Measurements from ENCODE around the gene SH3GL3.

The SH3GL3 gene

GRCh38 chr15:83612226-83612625, 165.1 kb downstream of the SH3GL3 start:
- TF ChIP-seq, protein P1, sequence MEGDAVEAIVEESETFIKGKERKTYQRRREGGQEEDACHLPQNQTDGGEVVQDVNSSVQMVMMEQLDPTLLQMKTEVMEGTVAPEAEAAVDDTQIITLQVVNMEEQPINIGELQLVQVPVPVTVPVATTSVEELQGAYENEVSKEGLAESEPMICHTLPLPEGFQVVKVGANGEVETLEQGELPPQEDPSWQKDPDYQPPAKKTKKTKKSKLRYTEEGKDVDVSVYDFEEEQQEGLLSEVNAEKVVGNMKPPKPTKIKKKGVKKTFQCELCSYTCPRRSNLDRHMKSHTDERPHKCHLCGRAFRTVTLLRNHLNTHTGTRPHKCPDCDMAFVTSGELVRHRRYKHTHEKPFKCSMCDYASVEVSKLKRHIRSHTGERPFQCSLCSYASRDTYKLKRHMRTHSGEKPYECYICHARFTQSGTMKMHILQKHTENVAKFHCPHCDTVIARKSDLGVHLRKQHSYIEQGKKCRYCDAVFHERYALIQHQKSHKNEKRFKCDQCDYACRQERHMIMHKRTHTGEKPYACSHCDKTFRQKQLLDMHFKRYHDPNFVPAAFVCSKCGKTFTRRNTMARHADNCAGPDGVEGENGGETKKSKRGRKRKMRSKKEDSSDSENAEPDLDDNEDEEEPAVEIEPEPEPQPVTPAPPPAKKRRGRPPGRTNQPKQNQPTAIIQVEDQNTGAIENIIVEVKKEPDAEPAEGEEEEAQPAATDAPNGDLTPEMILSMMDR (IDR thresholded peaks at IDR 0.05; ENCODE audit: extremely low read depth, insufficient read depth, missing control alignments) = no peak
- in situ Hi-C loops (cut with MboI; ENCODE audit: low pct_unique_long_range_greater_than_20kb, low sequenced_read_pairs, unreplicated experiment) = no loop called here
- no peak for DNase-seq (ENCODE audit: low spot score)

- TF ChIP-seq, protein P1 (IDR thresholded peaks at IDR 0.05; ENCODE audit: extremely low read depth, insufficient read depth, missing control alignments) = no peak
- in situ Hi-C loops (cut with MboI; ENCODE audit: low pct_unique_long_range_greater_than_20kb, low sequenced_read_pairs, unreplicated experiment) = no loop called here
- DNase-seq (ENCODE audit: low spot score) = no peak
These were observed 165.9 kb downstream of the SH3GL3 start for GRCh38 chr15:83612898-83613635.

GRCh38 chr15:83613714-83614113, 166.6 kb downstream of the SH3GL3 start:
- TF ChIP-seq, protein P1 (IDR thresholded peaks at IDR 0.05; ENCODE audit: extremely low read depth, insufficient read depth, missing control alignments) = no peak
- in situ Hi-C loops (cut with MboI; ENCODE audit: low pct_unique_long_range_greater_than_20kb, low sequenced_read_pairs, unreplicated experiment) = no loop called here
- DNase-seq (ENCODE audit: low spot score) = no peak

DNA sequence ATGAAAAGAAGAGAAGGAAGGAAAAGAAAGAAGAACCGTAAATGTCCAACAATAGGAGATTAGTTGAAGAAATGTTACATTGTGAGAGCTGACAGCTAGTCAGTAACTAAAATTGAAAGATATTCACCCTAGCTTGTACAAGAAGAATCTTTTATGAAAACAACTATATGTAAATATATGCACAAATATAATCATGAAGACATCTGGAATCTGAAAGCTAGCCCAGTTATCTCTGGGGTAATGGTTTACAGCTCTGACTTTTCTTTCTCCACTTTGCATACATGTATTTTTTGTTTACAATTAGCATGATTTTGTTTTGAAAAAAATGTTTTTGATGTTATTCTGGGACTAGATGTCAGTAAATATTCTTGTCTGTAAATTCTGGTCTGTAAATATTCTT, 169.7 kb downstream of the SH3GL3 start:
- no peak for DNase-seq (ENCODE audit: low spot score)
- in situ Hi-C loops (cut with MboI; ENCODE audit: low pct_unique_long_range_greater_than_20kb, low sequenced_read_pairs, unreplicated experiment) = no loop called here
- TF ChIP-seq, protein P1 (IDR thresholded peaks at IDR 0.05; ENCODE audit: extremely low read depth, insufficient read depth, missing control alignments) = no peak

GRCh38 chr15:83626171-83626802, 179.1 kb downstream of the SH3GL3 start:
- in situ Hi-C loops (cut with MboI; ENCODE audit: low pct_unique_long_range_greater_than_20kb, low sequenced_read_pairs, unreplicated experiment) = no loop called here
- TF ChIP-seq, protein P1 (IDR thresholded peaks at IDR 0.05; ENCODE audit: extremely low read depth, insufficient read depth, missing control alignments) = no peak
- DNase-seq (ENCODE audit: low spot score) = no peak

- in situ Hi-C loops (cut with MboI; ENCODE audit: low pct_unique_long_range_greater_than_20kb, low sequenced_read_pairs, unreplicated experiment) = no loop called here
- no peak for DNase-seq (ENCODE audit: low spot score)
- TF ChIP-seq, protein P1 (IDR thresholded peaks at IDR 0.05; ENCODE audit: extremely low read depth, insufficient read depth, missing control alignments) = no peak
These were observed 184.4 kb downstream of the SH3GL3 start for GRCh38 chr15:83631534-83631933.
